ENCODE data around the gene RASGRP3.

DNA sequence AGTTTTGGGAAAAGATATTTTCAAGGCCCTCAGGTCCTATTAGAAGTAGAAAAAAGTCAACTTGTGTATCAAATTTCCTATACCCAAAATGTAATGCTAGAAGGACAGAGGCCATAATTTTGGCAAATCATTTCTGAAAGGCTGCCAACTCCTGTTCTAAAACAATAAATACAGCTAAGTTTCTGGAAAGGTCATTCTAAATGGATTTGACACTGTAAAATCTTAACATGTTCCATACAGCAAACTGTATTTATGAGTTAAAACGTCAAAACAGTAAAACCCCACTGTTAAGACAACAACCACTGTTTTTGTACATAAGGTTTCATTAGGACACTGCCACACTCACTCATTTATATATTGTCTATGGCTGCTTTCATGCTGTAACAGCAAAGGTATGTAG, 113.0 kb downstream of the RASGRP3 start:
- no peak for TF ChIP-seq POLR2AphosphoS5 (IDR thresholded peaks at IDR 0.05)
- TF ChIP-seq, protein P1, sequence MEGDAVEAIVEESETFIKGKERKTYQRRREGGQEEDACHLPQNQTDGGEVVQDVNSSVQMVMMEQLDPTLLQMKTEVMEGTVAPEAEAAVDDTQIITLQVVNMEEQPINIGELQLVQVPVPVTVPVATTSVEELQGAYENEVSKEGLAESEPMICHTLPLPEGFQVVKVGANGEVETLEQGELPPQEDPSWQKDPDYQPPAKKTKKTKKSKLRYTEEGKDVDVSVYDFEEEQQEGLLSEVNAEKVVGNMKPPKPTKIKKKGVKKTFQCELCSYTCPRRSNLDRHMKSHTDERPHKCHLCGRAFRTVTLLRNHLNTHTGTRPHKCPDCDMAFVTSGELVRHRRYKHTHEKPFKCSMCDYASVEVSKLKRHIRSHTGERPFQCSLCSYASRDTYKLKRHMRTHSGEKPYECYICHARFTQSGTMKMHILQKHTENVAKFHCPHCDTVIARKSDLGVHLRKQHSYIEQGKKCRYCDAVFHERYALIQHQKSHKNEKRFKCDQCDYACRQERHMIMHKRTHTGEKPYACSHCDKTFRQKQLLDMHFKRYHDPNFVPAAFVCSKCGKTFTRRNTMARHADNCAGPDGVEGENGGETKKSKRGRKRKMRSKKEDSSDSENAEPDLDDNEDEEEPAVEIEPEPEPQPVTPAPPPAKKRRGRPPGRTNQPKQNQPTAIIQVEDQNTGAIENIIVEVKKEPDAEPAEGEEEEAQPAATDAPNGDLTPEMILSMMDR (IDR thresholded peaks at IDR 0.05), result no peak
